Fibroblast of lung (primary cell): Measurements from ENCODE around the gene MLPH. TPM values are rescaled to one million over a fixed set of nuclear protein-coding genes. Genes with fewer than 3 reads are reported as not detected.

ENCODE experiments used
- DNase-seq, 2 donors: peaks; one replicate each; pipeline versions ENCODE4 v3.0.0 to v3.0.0-alpha.2; 2010; ENCODE audit warnings: low read depth in 2 of 2
- H2AFZ ChIP-seq: 2 replicates; pipeline ENCODE4 v1.5.1; 2012; ENCODE audit warnings: low read length, control low read depth, inconsistent platforms
- H3K27ac ChIP-seq: 2 replicates; pipeline ENCODE4 v1.5.1; 2011; ENCODE audit warnings: low read length, control low read depth; ENCODE audit not compliant: insufficient read depth
- H3K27me3 ChIP-seq: 2 replicates; pipeline ENCODE4 v1.5.1; 2011; ENCODE audit warnings: mild to moderate bottlenecking, low read length; ENCODE audit not compliant: control insufficient read depth, insufficient read depth
- H3K36me3 ChIP-seq: 2 replicates; pipeline ENCODE4 v1.5.1; 2011; ENCODE audit warnings: low read length; ENCODE audit not compliant: control insufficient read depth, insufficient read depth
- H3K4me1 ChIP-seq: 2 replicates; pipeline ENCODE4 v1.5.1; 2011; ENCODE audit warnings: low read length; ENCODE audit not compliant: control insufficient read depth, insufficient read depth; ENCODE audit errors: extremely low read depth
- H3K4me2 ChIP-seq: 2 replicates; pipeline ENCODE4 v1.5.1; 2011; ENCODE audit warnings: low read length, control low read depth; ENCODE audit not compliant: insufficient read depth; ENCODE audit errors: extremely low read depth
- H3K4me3 ChIP-seq, 4 experiments: fragments of 200-600 bp in 1 of 4; sonication (generic) in 1 of 4; replicated peaks in 1 of 4; 2 replicates each; pipeline ENCODE4 v1.5.1; 2011 to 2016; ENCODE audit warnings: low read length in 4 of 4, low read depth in 3 of 4, mild to moderate bottlenecking in 3 of 4, control low read depth in 2 of 4, inconsistent platforms in 1 of 4, mixed read lengths in 1 of 4; ENCODE audit not compliant: insufficient read depth in 1 of 4; ENCODE audit errors: control extremely low read depth in 1 of 4
- H3K79me2 ChIP-seq: 2 replicates; pipeline ENCODE4 v1.5.1; 2012; ENCODE audit warnings: mild to moderate bottlenecking, low read length, inconsistent platforms; ENCODE audit not compliant: control insufficient read depth, insufficient read depth
- H3K9ac ChIP-seq: 2 replicates; pipeline ENCODE4 v1.5.1; 2011; ENCODE audit warnings: mild to moderate bottlenecking, low read length, control low read depth; ENCODE audit not compliant: insufficient read depth
- H3K9me3 ChIP-seq: 2 replicates; pipeline ENCODE4 v1.5.1; 2012; ENCODE audit warnings: low read depth, low read length; ENCODE audit not compliant: control insufficient read depth, insufficient read depth
- H4K20me1 ChIP-seq: 2 replicates; pipeline ENCODE4 v1.5.1; 2011; ENCODE audit warnings: low read length; ENCODE audit not compliant: control insufficient read depth, insufficient read depth; ENCODE audit errors: extremely low read depth
- EZH2 ChIP-seq: IDR thresholded peaks from 2 replicates; pipeline ENCODE4 v1.5.1; 2012; ENCODE audit warnings: low read length, control low read depth, mild to moderate bottlenecking; ENCODE audit errors: missing control alignments
- polyA plus RNA-seq, 2 donors: library from polyadenylated mRNA; depleted of rRNA in 1 of 2; stranded (reverse) in 1 of 2; unstranded in 1 of 2; fragments of >200 nt; gene quantifications; 2 replicates each; pipeline ENCODE4 v1.2.1, GENCODE V29; 2011 to 2012; ENCODE audit warnings: missing spikeins in 1 of 2
- total RNA-seq: library from RNA; depleted of rRNA; stranded (reverse); fragments of >200 nt; gene quantifications from 2 replicates; pipeline ENCODE4 v1.2.1, GENCODE V29; 2014
- TF ChIP-seq, protein P1 (sequence below), 2 donors: IDR thresholded peaks in 1 of 2; conservative IDR thresholded peaks in 1 of 2; 1 replicate in 1 of 2; 2 replicates in 1 of 2; pipeline ENCODE4 v1.5.1; 2011 to 2012; ENCODE audit warnings: low read length in 2 of 2, control low read depth in 1 of 2, inconsistent platforms in 1 of 2, low read depth in 1 of 2, mild to moderate bottlenecking in 1 of 2

MLPH gene
- total and polyA plus RNA-seq, 2 donors (not counting 1 experiment from before 2014, with no cell fraction given) = 3.1 to 10.7 TPM

DNA sequence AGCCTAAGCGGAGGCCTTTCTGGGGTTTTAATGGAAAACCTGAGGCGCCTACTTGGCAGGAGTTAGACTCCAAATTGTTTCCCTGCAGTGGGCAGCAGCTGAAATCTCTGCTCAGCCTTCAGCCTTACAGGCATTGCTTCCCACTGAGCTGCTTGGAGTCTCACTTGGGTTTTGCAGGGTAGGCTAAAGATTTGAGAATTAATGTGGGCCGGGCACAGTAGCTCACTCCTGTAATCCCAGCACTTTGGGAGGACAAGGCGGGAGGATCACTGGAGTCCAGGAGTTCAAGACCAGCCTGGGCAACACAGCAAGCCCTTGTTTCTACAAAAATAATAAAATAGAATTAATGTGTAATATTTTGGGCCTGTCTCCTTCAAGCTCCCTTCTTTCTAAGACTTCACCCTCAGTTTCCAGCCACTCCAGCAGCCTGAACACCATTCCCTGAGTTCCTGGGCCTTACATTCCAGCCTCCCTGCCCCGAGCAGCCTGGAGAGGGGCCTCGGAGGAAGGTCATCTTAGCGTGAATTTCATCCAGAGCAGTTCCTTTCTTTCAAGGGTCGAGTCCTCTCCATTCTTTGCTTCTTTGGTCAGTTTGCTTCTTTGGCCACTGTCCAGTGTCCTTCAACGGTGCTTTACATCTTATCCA lies 112.5 kb downstream of the MLPH start:
- Histone ChIP-seq H3K27ac (peak overlapping the region; percentile 52), H3K27me3 (no peaks in the 10 kb centered on the region), H3K36me3 (no peaks in the 10 kb centered on the region), H2AFZ (peak overlapping the region; percentile 88), H3K9ac (no peak overlapping the region), H3K9me3 (no peaks in the 10 kb centered on the region), H3K4me2 (peak overlapping the region; percentile 91), H3K79me2 (no peaks in the 10 kb centered on the region), H3K4me3 (peak overlapping the region in 1 of 4 experiments; percentile 38), H3K4me1 (peaks cover 8% of the 10 kb centered on the region), H4K20me1 (no peaks in the 10 kb centered on the region)
- no peak for DNase-seq
- TF ChIP-seq EZH2 = no peak
- TF ChIP-seq, protein P1, sequence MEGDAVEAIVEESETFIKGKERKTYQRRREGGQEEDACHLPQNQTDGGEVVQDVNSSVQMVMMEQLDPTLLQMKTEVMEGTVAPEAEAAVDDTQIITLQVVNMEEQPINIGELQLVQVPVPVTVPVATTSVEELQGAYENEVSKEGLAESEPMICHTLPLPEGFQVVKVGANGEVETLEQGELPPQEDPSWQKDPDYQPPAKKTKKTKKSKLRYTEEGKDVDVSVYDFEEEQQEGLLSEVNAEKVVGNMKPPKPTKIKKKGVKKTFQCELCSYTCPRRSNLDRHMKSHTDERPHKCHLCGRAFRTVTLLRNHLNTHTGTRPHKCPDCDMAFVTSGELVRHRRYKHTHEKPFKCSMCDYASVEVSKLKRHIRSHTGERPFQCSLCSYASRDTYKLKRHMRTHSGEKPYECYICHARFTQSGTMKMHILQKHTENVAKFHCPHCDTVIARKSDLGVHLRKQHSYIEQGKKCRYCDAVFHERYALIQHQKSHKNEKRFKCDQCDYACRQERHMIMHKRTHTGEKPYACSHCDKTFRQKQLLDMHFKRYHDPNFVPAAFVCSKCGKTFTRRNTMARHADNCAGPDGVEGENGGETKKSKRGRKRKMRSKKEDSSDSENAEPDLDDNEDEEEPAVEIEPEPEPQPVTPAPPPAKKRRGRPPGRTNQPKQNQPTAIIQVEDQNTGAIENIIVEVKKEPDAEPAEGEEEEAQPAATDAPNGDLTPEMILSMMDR (conservative IDR thresholded peaks at IDR 0.05 in 1 of 2, IDR thresholded peaks at IDR 0.05 in 1 of 2; ENCODE audit: low read depth in 1 of 2, low read length in 2 of 2) = no peak

- H3K4me3 ChIP-seq = peak overlapping the region in 3 of 4 experiments; percentile 3 to 38 (median 28)
- H3K4me2 ChIP-seq = peak overlapping the region; percentile 91
- peak; percentile 30 to 74 for DNase-seq
- no peaks in the 10 kb centered on the region for H3K79me2 ChIP-seq
- no peaks in the 10 kb centered on the region for H3K9me3 ChIP-seq
- H3K27ac ChIP-seq = peak overlapping the region; percentile 52
- H3K27me3 ChIP-seq = no peaks in the 10 kb centered on the region
- H3K36me3 ChIP-seq = no peaks in the 10 kb centered on the region
- peaks cover 8% of the 10 kb centered on the region for H3K4me1 ChIP-seq
- H3K9ac ChIP-seq = peak overlapping the region; percentile 43
- TF ChIP-seq, protein P1 (conservative IDR thresholded peaks at IDR 0.05 in 1 of 2, IDR thresholded peaks at IDR 0.05 in 1 of 2; ENCODE audit: low read depth in 1 of 2, low read length in 2 of 2) = peak; percentile 43 to 45
- no peak for TF ChIP-seq EZH2
- no peaks in the 10 kb centered on the region for H4K20me1 ChIP-seq
- H2AFZ ChIP-seq = peak overlapping the region; percentile 88
Observed at GRCh38 chr2:237600205-237600846, 113.3 kb downstream of the MLPH start.

- TF ChIP-seq, protein P1 (conservative IDR thresholded peaks at IDR 0.05 in 1 of 2, IDR thresholded peaks at IDR 0.05 in 1 of 2; ENCODE audit: low read depth in 1 of 2, low read length in 2 of 2) = no peak
- no peak overlapping the region for H3K9ac ChIP-seq
- no peak overlapping the region for H3K27ac ChIP-seq
- H3K4me1 ChIP-seq = peaks cover 8% of the 10 kb centered on the region
- no peaks in the 10 kb centered on the region for H3K79me2 ChIP-seq
- no peaks in the 10 kb centered on the region for H3K36me3 ChIP-seq
- no peaks in the 10 kb centered on the region for H4K20me1 ChIP-seq
- H3K4me2 ChIP-seq = no peak overlapping the region
- H3K4me3 ChIP-seq = no peak overlapping the region
- H3K27me3 ChIP-seq = no peaks in the 10 kb centered on the region
- DNase-seq = no peak
- H3K9me3 ChIP-seq = no peaks in the 10 kb centered on the region
- H2AFZ ChIP-seq = no peak overlapping the region
Observed at GRCh38 chr2:237601453-237602116, 114.5 kb downstream of the MLPH start.
